GM23338 (cell line): Measurements from ENCODE around the gene LRP1B. TPM values are rescaled to one million over a fixed set of nuclear protein-coding genes. Genes with fewer than 3 reads are reported as not detected.

Source experiments
- CREB1 ChIP-seq: fragments of 250-450 bp; sonication (Bioruptor Pico); IDR thresholded peaks from 2 replicates; pipeline ENCODE4 v1.5.0; 2020; ENCODE audit warnings: low read depth, mild to moderate bottlenecking, moderate library complexity
- NANOG ChIP-seq: IDR thresholded peaks from 2 replicates; pipeline ENCODE4 v1.6.1; 2016; ENCODE audit warnings: antibody characterized with exemption, borderline replicate concordance
- STAT1 ChIP-seq: IDR thresholded peaks from one replicate; pipeline ENCODE4 v1.6.1; 2016; ENCODE audit warnings: antibody characterized with exemption; ENCODE audit not compliant: unreplicated experiment
- ZNF114 ChIP-seq: fragments of 250-450 bp; sonication (Bioruptor Pico); IDR thresholded peaks from 2 replicates; pipeline ENCODE4 v1.5.0; 2020; ENCODE audit warnings: mild to moderate bottlenecking, moderate library complexity
- polyA plus RNA-seq: library from polyadenylated mRNA; unstranded; fragments of >200 nt; fragmentation: Nextera tagmentation; extraction: Ambion mirVana; gene quantifications from 2 replicates; pipeline ENCODE4 v1.2.1, GENCODE V29; 2016
- total RNA-seq: library from RNA; depleted of rRNA; stranded (reverse); fragments of >200 nt; shearing (Covaris generic); gene quantifications from 2 replicates; pipeline ENCODE4 v1.2.3, GENCODE V29; 2014
- TF ChIP-seq, protein P1 (sequence below): fragments of 250-450 bp; sonication (Bioruptor Pico); IDR thresholded peaks from 2 replicates; pipeline ENCODE4 v1.5.0; 2020; ENCODE audit warnings: mild to moderate bottlenecking, moderate library complexity
- TF ChIP-seq, protein P2 (sequence below), 2 experiments: fragments of 200-600 bp in 1 of 2; sonication (generic) in 1 of 2; conservative IDR thresholded peaks; 2 replicates each; pipeline versions ENCODE4 v1.5.1 to v1.6.1; 2016 to 2017; ENCODE audit warnings: antibody characterized with exemption in 2 of 2, low read depth in 2 of 2, mild to moderate bottlenecking in 2 of 2, moderate library complexity in 1 of 2
- TF ChIP-seq, protein P3 (sequence below): IDR thresholded peaks from one replicate; pipeline ENCODE4 v1.6.1; 2018; ENCODE audit warnings: antibody characterized with exemption; ENCODE audit not compliant: unreplicated experiment
- TF ChIP-seq, protein P4 (sequence below): IDR thresholded peaks from 2 replicates; pipeline ENCODE4 v1.6.1; 2016; ENCODE audit warnings: antibody characterized with exemption

Gene LRP1B
- total and polyA plus RNA-seq, 2 experiments from 2014 or later: 0.15 to 0.97 TPM

DNA sequence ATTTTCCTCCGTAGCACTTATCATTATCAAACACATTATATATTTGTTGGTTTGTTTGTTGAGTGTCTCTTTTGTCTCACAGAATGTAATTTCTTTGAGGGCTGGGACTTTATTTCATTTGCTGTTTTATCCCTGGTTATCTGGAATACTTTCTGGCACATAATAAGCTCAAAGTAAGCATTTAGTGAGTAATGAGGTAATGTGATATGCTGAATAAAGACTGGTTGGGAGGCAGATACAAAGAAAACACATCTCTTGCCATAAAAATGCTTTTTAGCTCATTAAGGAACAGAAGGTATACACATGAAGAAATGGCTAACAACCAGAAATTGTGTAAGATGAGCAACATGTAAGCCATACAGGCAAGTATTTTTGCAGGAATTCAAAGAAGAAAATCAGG is 1411.8 kb downstream of the LRP1B start (continued):
- TF ChIP-seq, protein P1, sequence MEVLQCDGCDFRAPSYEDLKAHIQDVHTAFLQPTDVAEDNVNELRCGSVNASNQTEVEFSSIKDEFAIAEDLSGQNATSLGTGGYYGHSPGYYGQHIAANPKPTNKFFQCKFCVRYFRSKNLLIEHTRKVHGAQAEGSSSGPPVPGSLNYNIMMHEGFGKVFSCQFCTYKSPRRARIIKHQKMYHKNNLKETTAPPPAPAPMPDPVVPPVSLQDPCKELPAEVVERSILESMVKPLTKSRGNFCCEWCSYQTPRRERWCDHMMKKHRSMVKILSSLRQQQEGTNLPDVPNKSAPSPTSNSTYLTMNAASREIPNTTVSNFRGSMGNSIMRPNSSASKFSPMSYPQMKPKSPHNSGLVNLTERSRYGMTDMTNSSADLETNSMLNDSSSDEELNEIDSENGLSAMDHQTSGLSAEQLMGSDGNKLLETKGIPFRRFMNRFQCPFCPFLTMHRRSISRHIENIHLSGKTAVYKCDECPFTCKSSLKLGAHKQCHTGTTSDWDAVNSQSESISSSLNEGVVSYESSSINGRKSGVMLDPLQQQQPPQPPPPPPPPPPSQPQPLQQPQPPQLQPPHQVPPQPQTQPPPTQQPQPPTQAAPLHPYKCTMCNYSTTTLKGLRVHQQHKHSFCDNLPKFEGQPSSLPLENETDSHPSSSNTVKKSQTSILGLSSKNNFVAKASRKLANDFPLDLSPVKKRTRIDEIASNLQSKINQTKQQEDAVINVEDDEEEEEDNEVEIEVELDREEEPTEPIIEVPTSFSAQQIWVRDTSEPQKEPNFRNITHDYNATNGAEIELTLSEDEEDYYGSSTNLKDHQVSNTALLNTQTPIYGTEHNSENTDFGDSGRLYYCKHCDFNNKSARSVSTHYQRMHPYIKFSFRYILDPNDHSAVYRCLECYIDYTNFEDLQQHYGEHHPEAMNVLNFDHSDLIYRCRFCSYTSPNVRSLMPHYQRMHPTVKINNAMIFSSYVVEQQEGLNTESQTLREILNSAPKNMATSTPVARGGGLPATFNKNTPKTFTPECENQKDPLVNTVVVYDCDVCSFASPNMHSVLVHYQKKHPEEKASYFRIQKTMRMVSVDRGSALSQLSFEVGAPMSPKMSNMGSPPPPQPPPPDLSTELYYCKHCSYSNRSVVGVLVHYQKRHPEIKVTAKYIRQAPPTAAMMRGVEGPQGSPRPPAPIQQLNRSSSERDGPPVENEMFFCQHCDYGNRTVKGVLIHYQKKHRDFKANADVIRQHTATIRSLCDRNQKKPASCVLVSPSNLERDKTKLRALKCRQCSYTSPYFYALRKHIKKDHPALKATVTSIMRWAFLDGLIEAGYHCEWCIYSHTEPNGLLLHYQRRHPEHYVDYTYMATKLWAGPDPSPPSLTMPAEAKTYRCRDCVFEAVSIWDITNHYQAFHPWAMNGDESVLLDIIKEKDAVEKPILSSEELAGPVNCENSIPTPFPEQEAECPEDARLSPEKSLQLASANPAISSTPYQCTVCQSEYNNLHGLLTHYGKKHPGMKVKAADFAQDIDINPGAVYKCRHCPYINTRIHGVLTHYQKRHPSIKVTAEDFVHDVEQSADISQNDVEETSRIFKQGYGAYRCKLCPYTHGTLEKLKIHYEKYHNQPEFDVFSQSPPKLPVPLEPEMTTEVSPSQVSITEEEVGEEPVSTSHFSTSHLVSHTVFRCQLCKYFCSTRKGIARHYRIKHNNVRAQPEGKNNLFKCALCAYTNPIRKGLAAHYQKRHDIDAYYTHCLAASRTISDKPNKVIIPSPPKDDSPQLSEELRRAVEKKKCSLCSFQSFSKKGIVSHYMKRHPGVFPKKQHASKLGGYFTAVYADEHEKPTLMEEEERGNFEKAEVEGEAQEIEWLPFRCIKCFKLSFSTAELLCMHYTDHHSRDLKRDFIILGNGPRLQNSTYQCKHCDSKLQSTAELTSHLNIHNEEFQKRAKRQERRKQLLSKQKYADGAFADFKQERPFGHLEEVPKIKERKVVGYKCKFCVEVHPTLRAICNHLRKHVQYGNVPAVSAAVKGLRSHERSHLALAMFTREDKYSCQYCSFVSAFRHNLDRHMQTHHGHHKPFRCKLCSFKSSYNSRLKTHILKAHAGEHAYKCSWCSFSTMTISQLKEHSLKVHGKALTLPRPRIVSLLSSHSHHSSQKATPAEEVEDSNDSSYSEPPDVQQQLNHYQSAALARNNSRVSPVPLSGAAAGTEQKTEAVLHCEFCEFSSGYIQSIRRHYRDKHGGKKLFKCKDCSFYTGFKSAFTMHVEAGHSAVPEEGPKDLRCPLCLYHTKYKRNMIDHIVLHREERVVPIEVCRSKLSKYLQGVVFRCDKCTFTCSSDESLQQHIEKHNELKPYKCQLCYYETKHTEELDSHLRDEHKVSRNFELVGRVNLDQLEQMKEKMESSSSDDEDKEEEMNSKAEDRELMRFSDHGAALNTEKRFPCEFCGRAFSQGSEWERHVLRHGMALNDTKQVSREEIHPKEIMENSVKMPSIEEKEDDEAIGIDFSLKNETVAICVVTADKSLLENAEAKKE (CRISPR knock-in tag): no peak
- TF ChIP-seq, protein P2, sequence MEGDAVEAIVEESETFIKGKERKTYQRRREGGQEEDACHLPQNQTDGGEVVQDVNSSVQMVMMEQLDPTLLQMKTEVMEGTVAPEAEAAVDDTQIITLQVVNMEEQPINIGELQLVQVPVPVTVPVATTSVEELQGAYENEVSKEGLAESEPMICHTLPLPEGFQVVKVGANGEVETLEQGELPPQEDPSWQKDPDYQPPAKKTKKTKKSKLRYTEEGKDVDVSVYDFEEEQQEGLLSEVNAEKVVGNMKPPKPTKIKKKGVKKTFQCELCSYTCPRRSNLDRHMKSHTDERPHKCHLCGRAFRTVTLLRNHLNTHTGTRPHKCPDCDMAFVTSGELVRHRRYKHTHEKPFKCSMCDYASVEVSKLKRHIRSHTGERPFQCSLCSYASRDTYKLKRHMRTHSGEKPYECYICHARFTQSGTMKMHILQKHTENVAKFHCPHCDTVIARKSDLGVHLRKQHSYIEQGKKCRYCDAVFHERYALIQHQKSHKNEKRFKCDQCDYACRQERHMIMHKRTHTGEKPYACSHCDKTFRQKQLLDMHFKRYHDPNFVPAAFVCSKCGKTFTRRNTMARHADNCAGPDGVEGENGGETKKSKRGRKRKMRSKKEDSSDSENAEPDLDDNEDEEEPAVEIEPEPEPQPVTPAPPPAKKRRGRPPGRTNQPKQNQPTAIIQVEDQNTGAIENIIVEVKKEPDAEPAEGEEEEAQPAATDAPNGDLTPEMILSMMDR (conservative IDR thresholded peaks at IDR 0.05; ENCODE audit: low read depth in 2 of 2): no peak
- no peak for TF ChIP-seq CREB1
- TF ChIP-seq STAT1: no peak
- TF ChIP-seq, protein P3, sequence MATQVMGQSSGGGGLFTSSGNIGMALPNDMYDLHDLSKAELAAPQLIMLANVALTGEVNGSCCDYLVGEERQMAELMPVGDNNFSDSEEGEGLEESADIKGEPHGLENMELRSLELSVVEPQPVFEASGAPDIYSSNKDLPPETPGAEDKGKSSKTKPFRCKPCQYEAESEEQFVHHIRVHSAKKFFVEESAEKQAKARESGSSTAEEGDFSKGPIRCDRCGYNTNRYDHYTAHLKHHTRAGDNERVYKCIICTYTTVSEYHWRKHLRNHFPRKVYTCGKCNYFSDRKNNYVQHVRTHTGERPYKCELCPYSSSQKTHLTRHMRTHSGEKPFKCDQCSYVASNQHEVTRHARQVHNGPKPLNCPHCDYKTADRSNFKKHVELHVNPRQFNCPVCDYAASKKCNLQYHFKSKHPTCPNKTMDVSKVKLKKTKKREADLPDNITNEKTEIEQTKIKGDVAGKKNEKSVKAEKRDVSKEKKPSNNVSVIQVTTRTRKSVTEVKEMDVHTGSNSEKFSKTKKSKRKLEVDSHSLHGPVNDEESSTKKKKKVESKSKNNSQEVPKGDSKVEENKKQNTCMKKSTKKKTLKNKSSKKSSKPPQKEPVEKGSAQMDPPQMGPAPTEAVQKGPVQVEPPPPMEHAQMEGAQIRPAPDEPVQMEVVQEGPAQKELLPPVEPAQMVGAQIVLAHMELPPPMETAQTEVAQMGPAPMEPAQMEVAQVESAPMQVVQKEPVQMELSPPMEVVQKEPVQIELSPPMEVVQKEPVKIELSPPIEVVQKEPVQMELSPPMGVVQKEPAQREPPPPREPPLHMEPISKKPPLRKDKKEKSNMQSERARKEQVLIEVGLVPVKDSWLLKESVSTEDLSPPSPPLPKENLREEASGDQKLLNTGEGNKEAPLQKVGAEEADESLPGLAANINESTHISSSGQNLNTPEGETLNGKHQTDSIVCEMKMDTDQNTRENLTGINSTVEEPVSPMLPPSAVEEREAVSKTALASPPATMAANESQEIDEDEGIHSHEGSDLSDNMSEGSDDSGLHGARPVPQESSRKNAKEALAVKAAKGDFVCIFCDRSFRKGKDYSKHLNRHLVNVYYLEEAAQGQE: no peak
- TF ChIP-seq, protein P4, sequence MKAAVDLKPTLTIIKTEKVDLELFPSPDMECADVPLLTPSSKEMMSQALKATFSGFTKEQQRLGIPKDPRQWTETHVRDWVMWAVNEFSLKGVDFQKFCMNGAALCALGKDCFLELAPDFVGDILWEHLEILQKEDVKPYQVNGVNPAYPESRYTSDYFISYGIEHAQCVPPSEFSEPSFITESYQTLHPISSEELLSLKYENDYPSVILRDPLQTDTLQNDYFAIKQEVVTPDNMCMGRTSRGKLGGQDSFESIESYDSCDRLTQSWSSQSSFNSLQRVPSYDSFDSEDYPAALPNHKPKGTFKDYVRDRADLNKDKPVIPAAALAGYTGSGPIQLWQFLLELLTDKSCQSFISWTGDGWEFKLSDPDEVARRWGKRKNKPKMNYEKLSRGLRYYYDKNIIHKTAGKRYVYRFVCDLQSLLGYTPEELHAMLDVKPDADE: no peak
- no peak for TF ChIP-seq NANOG
- TF ChIP-seq ZNF114 (CRISPR knock-in tag): no peak
